IMR-90 (cell line): Measurements from ENCODE around the gene CEP290. TPM values are rescaled to one million over a fixed set of nuclear protein-coding genes. Genes with fewer than 3 reads are reported as not detected.

Experiments used
- ATAC-seq: fragments of 200-7000 bp; cut with Tn5 transposase; 2 replicates; pipeline ENCODE4 v1.9.1; 2020; ENCODE audit warnings: low read depth, mild to moderate bottlenecking, moderate library complexity
- BruUV-seq: library from RNA; stranded (reverse); fragments of 400-500 nt; replicated peaks from 2 replicates; lab custom pipeline; 2021; lab: Mats Ljungman, UMichigan
- CTCF ChIA-PET: fragments of 300-600 bp; formaldehyde crosslinking; extraction: SDS; loops from one replicate; lab custom pipeline; 2021; ENCODE audit warnings: antibody characterized with exemption; lab: Yijun Ruan, JAX
- POLR2A ChIA-PET: fragments of 300-600 bp; sonication (Branson Sonifier 250); formaldehyde crosslinking; loops from one replicate; lab custom pipeline; 2022; ENCODE audit warnings: antibody characterized with exemption; ENCODE audit not compliant: unreplicated experiment; lab: Charles Lee
- DNase-seq: peaks from one replicate; pipeline ENCODE4 v3.0.0; 2013
- H2AFZ ChIP-seq: replicated peaks from 2 replicates; pipeline ENCODE3; 2013; ENCODE audit warnings: low read length, mild to moderate bottlenecking; ENCODE audit not compliant: poor library complexity
- H2AK5ac ChIP-seq: 2 replicates; pipeline ENCODE4 v1.6.1; 2013; ENCODE audit warnings: low read depth, low read length, inconsistent platforms
- H2AK9ac ChIP-seq: replicated peaks from 2 replicates; pipeline ENCODE3; 2013; ENCODE audit warnings: mild to moderate bottlenecking, low read depth, low read length, moderate library complexity; ENCODE audit not compliant: poor library complexity
- H2BK120ac ChIP-seq: 2 replicates; pipeline ENCODE4 v1.6.1; 2013; ENCODE audit warnings: low read depth, low read length, inconsistent platforms
- H2BK15ac ChIP-seq: 3 replicates; pipeline ENCODE4 v1.6.1; 2013; ENCODE audit warnings: low read depth, low read length, inconsistent platforms
- H2BK20ac ChIP-seq: 2 replicates; pipeline ENCODE4 v1.6.1; 2013; ENCODE audit warnings: low read depth, mild to moderate bottlenecking, inconsistent platforms, low read length, moderate library complexity
- H2BK5ac ChIP-seq: 2 replicates; pipeline ENCODE4 v1.6.1; 2013; ENCODE audit warnings: mild to moderate bottlenecking, low read depth, low read length, inconsistent platforms; ENCODE audit not compliant: poor library complexity, severe bottlenecking
- H3K14ac ChIP-seq: replicated peaks from 2 replicates; pipeline ENCODE4 v1.6.1; 2013; ENCODE audit warnings: low read depth, low read length, inconsistent platforms
- H3K18ac ChIP-seq: 2 replicates; pipeline ENCODE4 v1.6.1; 2013; ENCODE audit warnings: low read depth, low read length, control low read depth
- H3K23ac ChIP-seq: 2 replicates; pipeline ENCODE4 v1.6.1; 2013; ENCODE audit warnings: low read depth, low read length, inconsistent platforms
- H3K27ac ChIP-seq: 2 replicates; pipeline ENCODE4 v1.5.1; 2013; ENCODE audit warnings: mild to moderate bottlenecking, control low read depth, low read length; ENCODE audit not compliant: insufficient read depth
- H3K27me3 ChIP-seq: 2 replicates; pipeline ENCODE4 v1.6.1; 2013; ENCODE audit warnings: low read length; ENCODE audit not compliant: control insufficient read depth, insufficient read depth
- H3K36me3 ChIP-seq: 2 replicates; pipeline ENCODE4 v1.6.1; 2013; ENCODE audit warnings: low read length, mixed read lengths; ENCODE audit not compliant: control insufficient read depth, insufficient read depth
- H3K4ac ChIP-seq: 2 replicates; pipeline ENCODE4 v1.6.1; 2013; ENCODE audit warnings: low read depth, low read length, inconsistent platforms
- H3K4me1 ChIP-seq: 2 replicates; pipeline ENCODE4 v1.6.1; 2013; ENCODE audit warnings: low read length, mixed read lengths; ENCODE audit not compliant: control insufficient read depth, insufficient read depth
- H3K4me2 ChIP-seq: 2 replicates; pipeline ENCODE4 v1.6.1; 2013; ENCODE audit warnings: low read depth, mild to moderate bottlenecking, control low read depth, low read length, moderate library complexity
- H3K4me3 ChIP-seq: 2 replicates; pipeline ENCODE4 v1.5.1; 2013; ENCODE audit warnings: low read depth, mild to moderate bottlenecking, control low read depth, low read length, moderate library complexity; ENCODE audit not compliant: insufficient read depth
- H3K56ac ChIP-seq: 2 replicates; pipeline ENCODE4 v1.6.1; 2013; ENCODE audit warnings: low read length, inconsistent platforms; ENCODE audit not compliant: insufficient read depth; ENCODE audit errors: extremely low read depth
- H3K79me1 ChIP-seq, 2 experiments: 2 replicates each; pipeline ENCODE4 v1.6.1; 2013; ENCODE audit warnings: low read length in 2 of 2, inconsistent platforms in 1 of 2, low read depth in 1 of 2
- H3K9ac ChIP-seq: 2 replicates; pipeline ENCODE4 v1.6.1; 2013; ENCODE audit warnings: low read depth, low read length, control low read depth
- H3K9me1 ChIP-seq: 2 replicates; pipeline ENCODE4 v1.6.1; 2013; ENCODE audit warnings: low read length, inconsistent platforms; ENCODE audit not compliant: insufficient read depth
- H3K9me3 ChIP-seq: 2 replicates; pipeline ENCODE4 v1.6.1; 2013; ENCODE audit warnings: low read length; ENCODE audit not compliant: control insufficient read depth, insufficient read depth
- H4K20me1 ChIP-seq: 2 replicates; pipeline ENCODE4 v1.6.1; 2013; ENCODE audit warnings: low read length, inconsistent platforms; ENCODE audit not compliant: insufficient read depth
- H4K5ac ChIP-seq: 2 replicates; pipeline ENCODE4 v1.6.1; 2013; ENCODE audit warnings: mild to moderate bottlenecking, low read depth, low read length, control low read depth
- H4K8ac ChIP-seq, 2 experiments: 2 replicates each; pipeline ENCODE4 v1.6.1; 2013; ENCODE audit warnings: low read depth in 2 of 2, low read length in 2 of 2, control low read depth in 1 of 2, inconsistent platforms in 1 of 2
- H4K91ac ChIP-seq: 2 replicates; pipeline ENCODE4 v1.6.1; 2013; ENCODE audit warnings: low read depth, low read length, inconsistent platforms; ENCODE audit not compliant: insufficient read depth
- BHLHE40 ChIP-seq: fragments of 150-350 bp; IDR thresholded peaks from 2 replicates; pipeline ENCODE4 v1.6.1; 2016; ENCODE audit warnings: mild to moderate bottlenecking, low read depth, low read length
- CEBPB ChIP-seq: IDR thresholded peaks from 2 replicates; pipeline ENCODE4 v1.6.1; 2012; ENCODE audit warnings: low read depth, low read length, improper control_type of control experiment
- FOS ChIP-seq: fragments of 150-350 bp; IDR thresholded peaks from 2 replicates; pipeline ENCODE4 v1.6.1; 2016; ENCODE audit warnings: low read depth, low read length
- MAZ ChIP-seq: IDR thresholded peaks from 2 replicates; pipeline ENCODE4 v1.6.1; 2012; ENCODE audit warnings: low read depth, mild to moderate bottlenecking, low read length, improper control_type of control experiment, moderate library complexity, borderline replicate concordance
- RFX5 ChIP-seq: IDR thresholded peaks from 2 replicates; pipeline ENCODE4 v1.8.0; 2012; ENCODE audit warnings: low read depth, mild to moderate bottlenecking, low read length, moderate library complexity
- WGBS, 2 experiments: methylation state at CpG; one replicate each; pipeline versions ENCODE4 v1.1.5 to v1.1.7; 2013; ENCODE audit warnings: missing lambda C conversion rate in 2 of 2; ENCODE audit not compliant: insufficient read length in 1 of 2; ENCODE audit errors: extremely low coverage in 2 of 2; 5-methylcytosine and 5-hydroxymethylcytosine counted together
- dilution Hi-C: fragments of 300-500 bp; cut with HindIII; formaldehyde crosslinking; loops from one replicate; pipeline ENCODE4 v1.14.3; 2018; ENCODE audit warnings: low sequenced_read_pairs; ENCODE audit not compliant: unreplicated experiment
- in situ Hi-C: fragments of 300-500 bp; cut with MboI; formaldehyde crosslinking; loops from 3 replicates; pipeline ENCODE4 v1.14.3; 2019; ENCODE audit warnings: low sequenced_read_pairs, inconsistent platforms, mixed read lengths
- intact Hi-C: fragments of 100-400 bp; cut with micrococcal nuclease; formaldehyde crosslinking; loops from 2 replicates; pipeline ENCODE4 v1.10.0; 2022
- polyA plus RNA-seq, 3 experiments: library from polyadenylated mRNA; depleted of rRNA; stranded (reverse); fragments of >200 nt; gene quantifications; 2 replicates each; pipeline ENCODE4 v1.2.3, GENCODE V29; 2012; ENCODE audit warnings: low replicate concordance in 1 of 3
- total RNA-seq: library from RNA; depleted of rRNA; stranded (reverse); fragments of >200 nt; gene quantifications from 2 replicates; pipeline ENCODE4 v1.2.3, GENCODE V29; 2012
- TF ChIP-seq, protein P1 (sequence below): fragments of 150-350 bp; IDR thresholded peaks from 2 replicates; pipeline ENCODE4 v1.6.1; 2016; ENCODE audit warnings: low read depth, mild to moderate bottlenecking, low read length, moderate library complexity, borderline replicate concordance

The CEP290 gene
- total and polyA plus RNA-seq, 2 of the 4 experiments (the other 2 are of a cell fraction), result 4.3 to 7.9 TPM

DNA sequence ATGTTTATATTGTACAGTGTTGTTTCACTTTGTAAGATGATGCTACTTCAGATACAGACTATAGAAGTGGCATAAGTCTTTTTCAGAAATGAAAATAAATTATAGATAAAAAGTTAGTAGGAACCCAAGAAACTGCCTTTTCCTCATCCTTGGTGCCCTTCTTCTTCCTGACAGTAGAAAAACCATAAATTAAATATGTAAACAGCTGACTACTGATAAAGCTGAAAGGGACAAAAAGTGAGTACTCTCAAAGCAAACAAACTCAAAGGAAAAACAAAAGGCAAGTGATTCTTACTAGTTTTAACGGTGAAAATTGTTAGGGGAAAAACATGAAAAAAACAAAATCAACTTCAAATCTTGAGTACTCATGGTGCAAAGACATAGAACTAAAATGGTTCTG lies 104.1 kb downstream of the CEP290 start:
- Histone ChIP-seq H2BK15ac (no peak overlapping the region), H3K9me3 (no peaks in the 10 kb centered on the region), H3K27me3 (no peaks in the 10 kb centered on the region), H3K4me3 (no peak overlapping the region), H4K20me1 (no peaks in the 10 kb centered on the region; the same call in 1 of the 2 replicates), H4K91ac (no peak overlapping the region), H2AFZ (no peak overlapping the region), H3K56ac (no peak overlapping the region), H3K4me1 (peaks cover 3% of the 10 kb centered on the region; the same call in 1 of the 2 replicates), H3K36me3 (peaks cover 3% of the 10 kb centered on the region; the same call in 1 of the 2 replicates), H3K4ac (no peak overlapping the region), H2BK120ac (no peak overlapping the region), H2AK5ac (no peak overlapping the region), H3K27ac (no peak overlapping the region), H3K9ac (no peak overlapping the region), H2AK9ac (no peak overlapping the region), H3K18ac (no peak overlapping the region), H3K23ac (no peak overlapping the region), H2BK5ac (no peak overlapping the region), H4K5ac (no peak overlapping the region), H3K14ac (no peak overlapping the region), H3K79me1 (peaks cover 29 to 46% of the 10 kb centered on the region in 2 experiments), H3K9me1 (peaks cover 5% of the 10 kb centered on the region), H2BK20ac (no peak overlapping the region), H4K8ac (no peak overlapping the region), H3K4me2 (0 out of 2 replicates have a peak overlapping the region, but pooled peaks have one; percentile 19)
- ATAC-seq (no peak), DNase-seq (no peak)
- CTCF ChIA-PET, result no interaction called here
- dilution Hi-C loops, result no loop called here
- TF ChIP-seq FOS, result no peak
- TF ChIP-seq, protein P1, sequence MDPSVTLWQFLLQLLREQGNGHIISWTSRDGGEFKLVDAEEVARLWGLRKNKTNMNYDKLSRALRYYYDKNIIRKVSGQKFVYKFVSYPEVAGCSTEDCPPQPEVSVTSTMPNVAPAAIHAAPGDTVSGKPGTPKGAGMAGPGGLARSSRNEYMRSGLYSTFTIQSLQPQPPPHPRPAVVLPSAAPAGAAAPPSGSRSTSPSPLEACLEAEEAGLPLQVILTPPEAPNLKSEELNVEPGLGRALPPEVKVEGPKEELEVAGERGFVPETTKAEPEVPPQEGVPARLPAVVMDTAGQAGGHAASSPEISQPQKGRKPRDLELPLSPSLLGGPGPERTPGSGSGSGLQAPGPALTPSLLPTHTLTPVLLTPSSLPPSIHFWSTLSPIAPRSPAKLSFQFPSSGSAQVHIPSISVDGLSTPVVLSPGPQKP, result no peak
- TF ChIP-seq CEBPB, result no peak
- TF ChIP-seq MAZ, result no peak
- TF ChIP-seq BHLHE40, result no peak
- TF ChIP-seq RFX5, result no peak
- in situ Hi-C loops, result no loop called here
- intact Hi-C loops, result no loop called here
- POLR2A ChIA-PET, result no interaction called here
- no TSS peak for BruUV-seq
- WGBS, 2 experiments, result no CpG with 5 or more reads among the region's 1 CpG
